CD4-positive, alpha-beta T cell (primary cell): Measurements from ENCODE around the gene LRRC47. TPM values are rescaled to one million over a fixed set of nuclear protein-coding genes. Genes with fewer than 3 reads are reported as not detected.

ENCODE experiments used
- ATAC-seq: fragments of 200-7000 bp; cut with Tn5 transposase; one replicate; pipeline ENCODE4 v1.10.0; 2022; ENCODE audit warnings: mild to moderate bottlenecking; ENCODE audit not compliant: poor library complexity
- CTCF ChIA-PET: fragments of 350-600 bp; sonication (Branson Sonifier 250); formaldehyde crosslinking; loops from one replicate; lab custom pipeline; 2021; ENCODE audit warnings: antibody characterized with exemption, inconsistent platforms; lab: Charles Lee
- POLR2A ChIA-PET: fragments of 350-600 bp; sonication (Branson Sonifier 250); formaldehyde crosslinking; loops from one replicate; lab custom pipeline; 2021; ENCODE audit warnings: antibody characterized with exemption, inconsistent platforms; lab: Charles Lee
- DNase-seq, 14 experiments: peaks; one replicate each; pipeline ENCODE4 v3.0.0-alpha.2; 2013 to 2020; ENCODE audit warnings: mixed read lengths in 2 of 14
- H3K27ac ChIP-seq, 2 donors: one replicate each; pipeline versions ENCODE4 v1.5.1 to v1.7.0; 2013; ENCODE audit warnings: low read length in 2 of 2, low read depth in 1 of 2, mild to moderate bottlenecking in 1 of 2
- H3K27me3 ChIP-seq, 2 experiments: 1 replicate in 1 of 2; 2 replicates in 1 of 2; pipeline versions ENCODE4 v1.6.1 to v1.7.0; 2013; ENCODE audit warnings: low read length in 2 of 2, control low read depth in 1 of 2, mild to moderate bottlenecking in 1 of 2, moderate library complexity in 1 of 2; ENCODE audit not compliant: insufficient read depth in 2 of 2, control insufficient read depth in 1 of 2
- H3K36me3 ChIP-seq: one replicate; pipeline ENCODE4 v1.6.1; 2013; ENCODE audit warnings: low read length, control low read depth; ENCODE audit not compliant: insufficient read depth
- H3K4me1 ChIP-seq: one replicate; pipeline ENCODE4 v1.6.1; 2013; ENCODE audit warnings: low read length, control low read depth; ENCODE audit not compliant: insufficient read depth
- H3K4me3 ChIP-seq: one replicate; pipeline ENCODE4 v1.5.1; 2013; ENCODE audit warnings: mild to moderate bottlenecking, low read length, moderate library complexity
- H3K9me3 ChIP-seq, 2 experiments: 1 replicate in 1 of 2; 2 replicates in 1 of 2; pipeline versions ENCODE4 v1.6.1 to v1.7.0; 2013; ENCODE audit warnings: low read length in 2 of 2, mild to moderate bottlenecking in 2 of 2, control low read depth in 1 of 2, moderate library complexity in 1 of 2; ENCODE audit not compliant: control insufficient read depth in 1 of 2, insufficient read depth in 1 of 2
- H3K27ac Mint-ChIP-seq: one replicate; pipeline ENCODE4 v1.8.0; 2020; ENCODE audit warnings: mixed read lengths
- H3K27me3 Mint-ChIP-seq: one replicate; pipeline ENCODE4 v1.8.0; 2021; ENCODE audit warnings: mixed read lengths
- H3K36me3 Mint-ChIP-seq: one replicate; pipeline ENCODE4 v1.8.0; 2021; ENCODE audit warnings: low read depth, mixed read lengths
- H3K4me1 Mint-ChIP-seq: one replicate; pipeline ENCODE4 v1.8.0; 2021; ENCODE audit warnings: low read depth, mixed read lengths
- H3K4me3 Mint-ChIP-seq: one replicate; pipeline ENCODE4 v1.8.0; 2020; ENCODE audit warnings: mild to moderate bottlenecking, mixed read lengths
- H3K9me3 Mint-ChIP-seq: one replicate; pipeline ENCODE4 v1.8.0; 2020; ENCODE audit warnings: mixed read lengths
- intact Hi-C, 2 experiments: fragments of 100-400 bp; cut with DNase I in 1 of 2; cut with micrococcal nuclease in 1 of 2; formaldehyde crosslinking; loops; one replicate each; pipeline versions ENCODE4 v1.15.1 to v1.9.0; 2023 to 2025; cut with DNase I, micrococcal nuclease
- total RNA-seq, 174 experiments: library from RNA in 2 of 174; stranded (reverse) in 2 of 174; gene quantifications; one replicate each; pipeline ENCODE4 v1.2.3 and lab custom pipeline; 2021 to 2026
- TF ChIP-seq, protein P1 (sequence below): fragments of 200-600 bp; IDR thresholded peaks from one replicate; pipeline ENCODE4 v1.8.0; 2022; ENCODE audit warnings: antibody characterized with exemption, mild to moderate bottlenecking

LRRC47 gene
- total RNA-seq, 2 experiments from 2014 or later, result 30.1 to 32.0 TPM

DNA sequence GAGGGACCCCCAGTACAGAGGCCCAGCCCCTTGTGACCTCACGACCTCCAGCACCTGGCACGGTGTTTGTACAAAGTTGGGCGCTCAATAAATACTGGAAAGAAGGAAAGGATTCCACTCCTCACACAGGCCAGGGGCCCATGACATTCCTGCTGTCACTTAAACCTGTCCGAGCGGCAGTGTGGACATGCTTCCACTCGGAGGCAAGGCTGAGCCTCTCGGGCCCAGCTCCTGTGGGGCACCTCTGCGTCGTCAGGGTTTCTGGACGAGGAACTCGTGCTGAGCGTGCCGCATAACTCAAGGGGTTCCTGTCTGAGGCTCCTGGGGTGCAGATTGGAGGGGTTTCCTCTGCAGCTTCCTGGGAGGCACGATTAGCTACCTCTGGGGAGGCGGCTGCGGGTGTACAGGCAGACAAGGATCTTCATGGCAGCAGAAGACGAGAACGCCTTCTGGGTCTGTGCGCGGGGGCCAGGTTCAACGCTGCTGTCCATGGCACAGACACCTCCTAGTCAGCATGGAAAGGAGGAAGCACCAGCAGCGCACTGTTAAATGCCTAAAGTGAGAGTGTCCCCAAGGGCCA, 27.4 kb downstream of the LRRC47 start:
- DNase-seq, result peak in 1 of 14 experiments; percentile 10
- intact Hi-C loops, result no loop called here
- ChIA-PET CTCF (no interaction called here), POLR2A (no interaction called here)
- Mint-ChIP-seq H3K27me3 (peaks cover 19% of the 10 kb centered on the region), H3K27ac (no peak overlapping the region), H3K4me1 (no peaks in the 10 kb centered on the region), H3K9me3 (no peaks in the 10 kb centered on the region), H3K4me3 (no peak overlapping the region), H3K36me3 (no peaks in the 10 kb centered on the region)
- TF ChIP-seq, protein P1, sequence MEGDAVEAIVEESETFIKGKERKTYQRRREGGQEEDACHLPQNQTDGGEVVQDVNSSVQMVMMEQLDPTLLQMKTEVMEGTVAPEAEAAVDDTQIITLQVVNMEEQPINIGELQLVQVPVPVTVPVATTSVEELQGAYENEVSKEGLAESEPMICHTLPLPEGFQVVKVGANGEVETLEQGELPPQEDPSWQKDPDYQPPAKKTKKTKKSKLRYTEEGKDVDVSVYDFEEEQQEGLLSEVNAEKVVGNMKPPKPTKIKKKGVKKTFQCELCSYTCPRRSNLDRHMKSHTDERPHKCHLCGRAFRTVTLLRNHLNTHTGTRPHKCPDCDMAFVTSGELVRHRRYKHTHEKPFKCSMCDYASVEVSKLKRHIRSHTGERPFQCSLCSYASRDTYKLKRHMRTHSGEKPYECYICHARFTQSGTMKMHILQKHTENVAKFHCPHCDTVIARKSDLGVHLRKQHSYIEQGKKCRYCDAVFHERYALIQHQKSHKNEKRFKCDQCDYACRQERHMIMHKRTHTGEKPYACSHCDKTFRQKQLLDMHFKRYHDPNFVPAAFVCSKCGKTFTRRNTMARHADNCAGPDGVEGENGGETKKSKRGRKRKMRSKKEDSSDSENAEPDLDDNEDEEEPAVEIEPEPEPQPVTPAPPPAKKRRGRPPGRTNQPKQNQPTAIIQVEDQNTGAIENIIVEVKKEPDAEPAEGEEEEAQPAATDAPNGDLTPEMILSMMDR, result no peak
- H3K27ac ChIP-seq, result no peak overlapping the region
- H3K4me1 ChIP-seq, result peaks cover 21% of the 10 kb centered on the region
- H3K27me3 ChIP-seq, result no peaks in the 10 kb centered on the region
- no peaks in the 10 kb centered on the region for H3K36me3 ChIP-seq
- no peak for ATAC-seq
- H3K9me3 ChIP-seq, result no peaks in the 10 kb centered on the region
- H3K4me3 ChIP-seq, result no peak overlapping the region

DNA sequence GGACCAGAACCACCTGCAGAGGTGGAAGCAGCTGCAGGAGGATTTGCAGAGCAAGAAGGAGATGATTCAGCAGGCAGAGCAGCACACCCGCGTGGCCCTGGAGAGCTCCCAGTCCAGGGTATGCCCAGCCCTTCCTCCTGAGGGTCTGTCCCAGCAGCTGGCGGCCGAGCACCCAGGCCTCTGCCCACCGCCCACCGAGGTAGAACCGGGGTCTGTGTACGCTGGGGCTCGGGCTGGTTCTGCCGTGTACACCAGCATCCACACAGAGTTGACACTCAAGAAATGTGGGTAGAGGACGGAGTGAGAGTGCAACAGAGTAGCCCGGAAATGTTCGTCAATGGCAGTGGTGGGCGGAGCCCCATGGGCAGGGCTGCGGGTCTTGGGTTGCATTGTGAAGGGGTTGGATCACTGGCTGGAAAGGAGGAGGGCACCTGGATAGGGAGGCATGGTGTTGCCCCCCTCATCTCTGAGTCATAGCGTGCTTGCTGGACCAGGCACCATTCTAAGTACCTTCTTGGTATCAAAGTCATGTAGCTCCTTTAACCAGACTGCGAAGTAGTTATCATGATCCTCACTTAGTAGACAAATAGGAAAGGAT, 28.9 kb downstream of the LRRC47 start:
- Mint-ChIP-seq H3K4me3 (no peak overlapping the region), H3K36me3 (no peaks in the 10 kb centered on the region), H3K4me1 (no peaks in the 10 kb centered on the region), H3K27me3 (peaks cover 20% of the 10 kb centered on the region), H3K27ac (no peak overlapping the region), H3K9me3 (no peaks in the 10 kb centered on the region)
- peaks cover 0 to 5% of the 10 kb centered on the region in 2 experiments for H3K9me3 ChIP-seq
- H3K4me3 ChIP-seq, result no peak overlapping the region
- TF ChIP-seq, protein P1, result no peak
- intact Hi-C loops, result no loop called here
- POLR2A ChIA-PET, result interaction anchor here (0.5 to 1.2 kb wide), 2 partner anchors 26 to 37 kb away, joined by 3 read pairs; no protein-coding TSS in a partner anchor
- CTCF ChIA-PET, result no interaction called here
- DNase-seq (no peak), ATAC-seq (no peak)
- H3K27me3 ChIP-seq, result peaks cover 0 to 3% of the 10 kb centered on the region in 2 experiments
- no peaks in the 10 kb centered on the region for H3K36me3 ChIP-seq
- no peak overlapping the region for H3K27ac ChIP-seq
- H3K4me1 ChIP-seq, result peaks cover 13% of the 10 kb centered on the region

DNA sequence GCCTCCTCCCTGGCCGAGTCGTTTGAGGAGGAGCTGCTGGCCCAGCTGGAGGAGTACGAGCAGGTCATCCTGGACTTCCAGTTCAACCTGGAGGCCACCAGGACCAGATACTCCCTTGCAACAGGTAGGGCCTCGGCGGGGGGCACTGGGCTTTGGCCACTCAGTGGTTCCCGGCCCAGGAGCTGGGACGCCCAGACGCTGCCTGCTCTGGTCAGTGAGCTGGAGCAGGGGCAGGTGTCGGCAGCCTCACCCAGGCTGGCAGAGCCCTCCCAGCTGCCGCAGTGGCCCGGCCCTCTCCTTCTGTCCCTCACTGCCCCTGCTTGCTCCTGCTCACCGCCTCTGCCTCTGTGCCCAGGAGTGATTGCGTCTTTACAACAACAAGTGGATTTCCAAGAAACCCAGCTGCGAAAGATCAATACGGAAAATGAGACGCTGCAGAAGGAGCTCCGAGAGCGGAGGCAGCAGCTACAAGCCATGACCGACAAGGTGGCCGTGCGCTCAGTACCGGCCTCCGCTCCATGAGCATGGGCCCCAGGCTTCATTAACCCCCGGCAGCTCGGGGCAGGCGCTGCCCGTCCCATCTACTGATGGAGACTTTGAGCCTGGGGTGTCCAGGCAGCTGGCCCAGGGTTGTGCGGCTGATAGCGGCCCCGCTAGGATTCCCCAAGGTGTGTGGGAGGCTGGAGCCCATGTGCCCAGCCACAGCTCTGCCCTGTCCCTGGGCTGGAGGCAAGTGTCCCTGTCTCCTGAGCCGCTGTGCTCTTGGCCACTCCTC, 32.8 kb downstream of the LRRC47 start:
- intact Hi-C loops, result no loop called here
- Histone ChIP-seq H3K9me3 (peaks cover 0 to 15% of the 10 kb centered on the region in 2 experiments), H3K4me1 (no peaks in the 10 kb centered on the region), H3K27me3 (peaks cover 7 to 20% of the 10 kb centered on the region in 2 experiments), H3K27ac (no peak overlapping the region), H3K36me3 (no peaks in the 10 kb centered on the region), H3K4me3 (no peak overlapping the region)
- H3K4me1 Mint-ChIP-seq, result no peaks in the 10 kb centered on the region
- no peaks in the 10 kb centered on the region for H3K36me3 Mint-ChIP-seq
- peaks cover 39% of the 10 kb centered on the region for H3K27me3 Mint-ChIP-seq
- H3K9me3 Mint-ChIP-seq, result no peaks in the 10 kb centered on the region
- H3K4me3 Mint-ChIP-seq, result no peak overlapping the region
- ATAC-seq, result no peak
- no peak overlapping the region for H3K27ac Mint-ChIP-seq
- TF ChIP-seq, protein P1, result no peak
- CTCF ChIA-PET, result no interaction called here
- POLR2A ChIA-PET, result no interaction called here
- peak in 1 of 14 experiments; percentile 11 for DNase-seq
